DMS153 treated with DMSO at 0.1 percent for 48 hours (cell line): ENCODE data around the gene AK5.
"Not testable (repeated sequence)": the region's sequence is repeated elsewhere in the genome, so short reads cannot be mapped to it uniquely, and the experiment has no call there.

Experiments used
- DNase-seq: peaks from one replicate; lab custom pipeline; 2025; ENCODE audit not compliant: unreplicated experiment; lab: John Stamatoyannopoulos, UW

Gene AK5

GRCh38 chr1:77487631-77488030 is 205.8 kb downstream of the AK5 start:
- DNase-seq = no peak

- no peak for DNase-seq
Measured at GRCh38 chr1:77489910-77490309, 208.1 kb downstream of the AK5 start.

GRCh38 chr1:77494026-77494425 is 212.2 kb downstream of the AK5 start:
- DNase-seq = no peak

GRCh38 chr1:77498918-77499317 is 217.1 kb downstream of the AK5 start:
- DNase-seq = no peak

GRCh38 chr1:77499466-77499865 is 217.6 kb downstream of the AK5 start:
- no peak for DNase-seq

- no peak for DNase-seq
Measured at GRCh38 chr1:77504986-77505385, 223.2 kb downstream of the AK5 start.

GRCh38 chr1:77506771-77507170 is 225.0 kb downstream of the AK5 start:
- no peak for DNase-seq

- no peak for DNase-seq
Measured at GRCh38 chr1:77509051-77509492, 227.3 kb downstream of the AK5 start.

GRCh38 chr1:77509898-77510297 is 228.1 kb downstream of the AK5 start:
- no peak for DNase-seq

GRCh38 chr1:77511440-77511840 is 229.6 kb downstream of the AK5 start:
- no peak for DNase-seq

GRCh38 chr1:77512650-77513049 is 230.8 kb downstream of the AK5 start:
- DNase-seq = not testable (repeated sequence)

GRCh38 chr1:77513839-77514763 is 232.3 kb downstream of the AK5 start:
- DNase-seq = no peak

- no peak for DNase-seq
Measured at GRCh38 chr1:77514921-77515776, 233.3 kb downstream of the AK5 start.

GRCh38 chr1:77516106-77516505 is 234.3 kb downstream of the AK5 start:
- DNase-seq = no peak

GRCh38 chr1:77524038-77524437 is 242.2 kb downstream of the AK5 start:
- DNase-seq = no peak

GRCh38 chr1:77531149-77531548 is 249.3 kb downstream of the AK5 start:
- DNase-seq = not testable (repeated sequence)

GRCh38 chr1:77531596-77532280 is 249.9 kb downstream of the AK5 start:
- DNase-seq = not testable (repeated sequence)

GRCh38 chr1:77532641-77533040 is 250.8 kb downstream of the AK5 start:
- DNase-seq = no peak

GRCh38 chr1:77533660-77534305 is 252.0 kb downstream of the AK5 start:
- DNase-seq = no peak

- DNase-seq = no peak
Measured at GRCh38 chr1:77534456-77534855, 252.6 kb downstream of the AK5 start.

GRCh38 chr1:77536813-77537212 is 255.0 kb downstream of the AK5 start:
- DNase-seq = no peak
